GM21360 (cell line): ENCODE data around the gene ZNF549.

Experiments used
- ATAC-seq: cut with Tn5 transposase; IDR thresholded peaks from one replicate; pipeline ENCODE4 v1.9.1; 2021; ENCODE audit warnings: mild to moderate bottlenecking, moderate library complexity; ENCODE audit not compliant: unreplicated experiment

The ZNF549 gene

GRCh38 chr19:57566396-57567265 lies 39.5 kb downstream of the ZNF549 start:
- no peak for ATAC-seq

GRCh38 chr19:57570707-57571106 lies 43.6 kb downstream of the ZNF549 start:
- no peak for ATAC-seq

GRCh38 chr19:57572415-57572947 lies 45.3 kb downstream of the ZNF549 start:
- ATAC-seq: no peak

- ATAC-seq: no peak
Observed at GRCh38 chr19:57576661-57577060, 49.5 kb downstream of the ZNF549 start.

GRCh38 chr19:57578487-57579205 lies 51.5 kb downstream of the ZNF549 start, which contains the start of gene ZNF416:
TSS of gene ZNF416 (minus strand) at chr19:57578911. CDS start at chr19:57578704, 207 bp downstream.
- ATAC-seq: peak; percentile 87

GRCh38 chr19:57583104-57583520 lies 56.0 kb downstream of the ZNF549 start:
- no peak for ATAC-seq

- ATAC-seq: peak; percentile 71
Observed at GRCh38 chr19:57583521-57584416, 56.6 kb downstream of the ZNF549 start, which contains the start of gene ZIK1. TSS of gene ZIK1 (plus strand) at chr19:57584145. CDS start at chr19:57584357, 212 bp downstream.

- no peak for ATAC-seq
Observed at GRCh38 chr19:57587529-57587928, 60.4 kb downstream of the ZNF549 start.

- peak; percentile 9 for ATAC-seq
Observed at GRCh38 chr19:57599377-57599760, 72.2 kb downstream of the ZNF549 start.

- ATAC-seq: peak; percentile 85
Observed at GRCh38 chr19:57599761-57600383, 72.7 kb downstream of the ZNF549 start, which contains the start of gene ZNF530. TSS of gene ZNF530 (plus strand) at chr19:57599885. CDS start at chr19:57604346, 4,461 bp downstream.

GRCh38 chr19:57606931-57607330 lies 79.8 kb downstream of the ZNF549 start:
- ATAC-seq: no peak
